Trophoblast cell (in vitro differentiated cells and primary cell): ENCODE results near the gene TIGD4.

Source experiments
- DNase-seq, 2 donors: peaks; one replicate each; pipeline ENCODE4 v3.0.0-alpha.2; 2016
- H2AFZ ChIP-seq: 2 replicates; pipeline ENCODE4 v1.6.1; 2013; ENCODE audit warnings: low read length, moderate library complexity, mild to moderate bottlenecking; ENCODE audit not compliant: insufficient read depth, poor library complexity
- H2AK5ac ChIP-seq: 2 replicates; pipeline ENCODE4 v1.6.1; 2013; ENCODE audit warnings: mild to moderate bottlenecking, low read length
- H2BK120ac ChIP-seq: 2 replicates; pipeline ENCODE4 v1.6.1; 2013; ENCODE audit warnings: low read length, mild to moderate bottlenecking, moderate library complexity; ENCODE audit not compliant: insufficient read depth, poor library complexity
- H2BK12ac ChIP-seq: 2 replicates; pipeline ENCODE4 v1.6.1; 2013; ENCODE audit warnings: mild to moderate bottlenecking, low read length, moderate library complexity
- H2BK5ac ChIP-seq: 2 replicates; pipeline ENCODE4 v1.6.1; 2013; ENCODE audit warnings: low read length, low read depth, moderate library complexity, mild to moderate bottlenecking; ENCODE audit not compliant: poor library complexity
- H3K14ac ChIP-seq: 2 replicates; pipeline ENCODE4 v1.6.1; 2013; ENCODE audit warnings: mild to moderate bottlenecking, low read length
- H3K18ac ChIP-seq: 2 replicates; pipeline ENCODE4 v1.6.1; 2013; ENCODE audit warnings: mild to moderate bottlenecking, low read length
- H3K23ac ChIP-seq: 2 replicates; pipeline ENCODE4 v1.6.1; 2013; ENCODE audit warnings: low read length
- H3K27ac ChIP-seq: 2 replicates; pipeline ENCODE4 v1.5.1; 2013; ENCODE audit warnings: low read depth, mild to moderate bottlenecking, inconsistent platforms, low read length, moderate library complexity
- H3K27me3 ChIP-seq: 2 replicates; pipeline ENCODE4 v1.6.1; 2013; ENCODE audit warnings: inconsistent platforms, mild to moderate bottlenecking, low read length, moderate library complexity; ENCODE audit not compliant: insufficient read depth
- H3K36me3 ChIP-seq, 2 experiments: 1 replicate in 1 of 2; 2 replicates in 1 of 2; pipeline ENCODE4 v1.6.1; 2013; ENCODE audit warnings: low read length in 2 of 2, mild to moderate bottlenecking in 2 of 2, moderate library complexity in 1 of 2; ENCODE audit not compliant: insufficient read depth in 2 of 2, control insufficient read depth in 1 of 2
- H3K4ac ChIP-seq: 2 replicates; pipeline ENCODE4 v1.6.1; 2013; ENCODE audit warnings: low read depth, mild to moderate bottlenecking, low read length, moderate library complexity
- H3K4me1 ChIP-seq, 2 experiments: 1 replicate in 1 of 2; 2 replicates in 1 of 2; pipeline ENCODE4 v1.6.1; 2013; ENCODE audit warnings: low read length in 2 of 2, mild to moderate bottlenecking in 2 of 2, moderate library complexity in 1 of 2; ENCODE audit not compliant: insufficient read depth in 2 of 2, control insufficient read depth in 1 of 2
- H3K4me2 ChIP-seq: 2 replicates; pipeline ENCODE4 v1.6.1; 2013; ENCODE audit warnings: inconsistent platforms, mild to moderate bottlenecking, low read length, moderate library complexity
- H3K4me3 ChIP-seq: 2 replicates; pipeline ENCODE4 v1.5.1; 2013; ENCODE audit warnings: mild to moderate bottlenecking, low read depth, low read length, inconsistent platforms
- H3K79me1 ChIP-seq: one replicate; pipeline ENCODE4 v1.6.1; 2013; ENCODE audit warnings: low read length
- H3K79me2 ChIP-seq: 2 replicates; pipeline ENCODE4 v1.6.1; 2013; ENCODE audit warnings: low read length, mild to moderate bottlenecking; ENCODE audit not compliant: control insufficient read depth, insufficient read depth, poor library complexity
- H3K9ac ChIP-seq: 2 replicates; pipeline ENCODE4 v1.6.1; 2013; ENCODE audit warnings: mild to moderate bottlenecking, low read length
- H3K9me3 ChIP-seq: 2 replicates; pipeline ENCODE4 v1.6.1; 2013; ENCODE audit warnings: low read depth, mild to moderate bottlenecking, control low read depth, inconsistent platforms, low read length; ENCODE audit not compliant: insufficient read depth
- H4K12ac ChIP-seq: 2 replicates; pipeline ENCODE4 v1.6.1; 2013; ENCODE audit warnings: low read depth, mild to moderate bottlenecking, low read length, moderate library complexity
- H4K8ac ChIP-seq: 2 replicates; pipeline ENCODE4 v1.6.1; 2013; ENCODE audit warnings: low read depth, mild to moderate bottlenecking, low read length, moderate library complexity
- H4K91ac ChIP-seq: one replicate; pipeline ENCODE4 v1.6.1; 2013; ENCODE audit warnings: low read depth, mild to moderate bottlenecking, low read length, moderate library complexity
- WGBS: extraction: QIAGEN DNeasy Blood & Tissue Kit; methylation state at CpG from one replicate; pipeline ENCODE4 v1.1.7; 2013; ENCODE audit warnings: missing lambda C conversion rate; ENCODE audit not compliant: insufficient read length, insufficient coverage; ENCODE audit errors: extremely low coverage; 5-methylcytosine and 5-hydroxymethylcytosine counted together

Gene TIGD4

GRCh38 chr4:152806501-152807125, 27.1 kb upstream of the TIGD4 start:
- H3K4me2 ChIP-seq, result no peak overlapping the region
- H3K23ac ChIP-seq, result no peak overlapping the region
- H2BK5ac ChIP-seq, result no peak overlapping the region
- H3K27me3 ChIP-seq, result no peaks in the 10 kb centered on the region
- H3K4me3 ChIP-seq, result no peak overlapping the region
- WGBS, result no CpG with 5 or more reads among the region's 3 CpGs
- no peaks in the 10 kb centered on the region for H3K4me1 ChIP-seq
- H2AFZ ChIP-seq, result no peak overlapping the region
- no peak overlapping the region for H3K14ac ChIP-seq
- H3K9ac ChIP-seq, result no peak overlapping the region
- DNase-seq, result peak in 1 of 2 donors; percentile 37
- H3K79me2 ChIP-seq, result no peaks in the 10 kb centered on the region
- H2BK12ac ChIP-seq, result no peak overlapping the region
- H4K91ac ChIP-seq, result no peak overlapping the region
- H3K27ac ChIP-seq, result no peak overlapping the region
- H3K36me3 ChIP-seq, result peaks cover 0 to 1% of the 10 kb centered on the region in 2 experiments
- H3K18ac ChIP-seq, result no peak overlapping the region
- no peak overlapping the region for H2BK120ac ChIP-seq
- H4K8ac ChIP-seq, result no peak overlapping the region
- no peaks in the 10 kb centered on the region for H3K79me1 ChIP-seq
- no peak overlapping the region for H2AK5ac ChIP-seq
- no peak overlapping the region for H3K4ac ChIP-seq
- no peak overlapping the region for H4K12ac ChIP-seq
- H3K9me3 ChIP-seq, result no peaks in the 10 kb centered on the region

- Histone ChIP-seq H4K8ac (no peak overlapping the region), H3K4me2 (no peak overlapping the region), H3K79me1 (no peaks in the 10 kb centered on the region), H3K36me3 (peaks cover 0 to 1% of the 10 kb centered on the region in 2 experiments), H3K4me3 (no peak overlapping the region), H3K79me2 (no peaks in the 10 kb centered on the region), H3K9ac (no peak overlapping the region), H2BK12ac (no peak overlapping the region), H2BK120ac (no peak overlapping the region), H3K23ac (no peak overlapping the region), H3K18ac (no peak overlapping the region), H3K27ac (no peak overlapping the region), H3K9me3 (no peaks in the 10 kb centered on the region), H3K14ac (no peak overlapping the region), H3K27me3 (no peaks in the 10 kb centered on the region), H3K4ac (no peak overlapping the region), H4K12ac (no peak overlapping the region), H2AK5ac (no peak overlapping the region), H3K4me1 (no peaks in the 10 kb centered on the region), H4K91ac (no peak overlapping the region), H2AFZ (no peak overlapping the region), H2BK5ac (no peak overlapping the region)
- WGBS, result no CpG with 5 or more reads among the region's 2 CpGs
- peak; percentile 74 to 91 for DNase-seq
These were observed 26.3 kb upstream of the TIGD4 start for GRCh38 chr4:152805818-152806217.

- no peak overlapping the region for H4K12ac ChIP-seq
- peak; percentile 65 to 88 for DNase-seq
- H3K36me3 ChIP-seq, result no peaks in the 10 kb centered on the region
- H2BK5ac ChIP-seq, result no peak overlapping the region
- no peak overlapping the region for H2BK12ac ChIP-seq
- H3K9me3 ChIP-seq, result no peaks in the 10 kb centered on the region
- H4K91ac ChIP-seq, result no peak overlapping the region
- H3K4ac ChIP-seq, result peak overlapping the region; percentile 6
- no peak overlapping the region for H3K18ac ChIP-seq
- H3K23ac ChIP-seq, result no peak overlapping the region
- H3K4me3 ChIP-seq, result no peak overlapping the region
- no peak overlapping the region for H3K27ac ChIP-seq
- H3K9ac ChIP-seq, result no peak overlapping the region
- H4K8ac ChIP-seq, result no peak overlapping the region
- H3K4me1 ChIP-seq, result no peaks in the 10 kb centered on the region
- no peaks in the 10 kb centered on the region for H3K27me3 ChIP-seq
- no peak overlapping the region for H2AFZ ChIP-seq
- no peaks in the 10 kb centered on the region for H3K79me1 ChIP-seq
- H2BK120ac ChIP-seq, result no peak overlapping the region
- no peak overlapping the region for H2AK5ac ChIP-seq
- no peak overlapping the region for H3K14ac ChIP-seq
- no CpG with 5 or more reads among the region's 2 CpGs for WGBS
- no peaks in the 10 kb centered on the region for H3K79me2 ChIP-seq
- H3K4me2 ChIP-seq, result no peak overlapping the region
These were observed 25.6 kb upstream of the TIGD4 start for GRCh38 chr4:152805071-152805650.

- Histone ChIP-seq H3K18ac (no peak overlapping the region), H4K8ac (no peak overlapping the region), H3K14ac (no peak overlapping the region), H3K4ac (no peak overlapping the region), H2AK5ac (no peak overlapping the region), H4K12ac (no peak overlapping the region), H3K9me3 (no peaks in the 10 kb centered on the region), H3K23ac (no peak overlapping the region), H3K9ac (no peak overlapping the region), H3K4me3 (no peak overlapping the region), H3K79me2 (no peaks in the 10 kb centered on the region), H3K79me1 (no peaks in the 10 kb centered on the region), H3K27ac (no peak overlapping the region), H4K91ac (no peak overlapping the region), H3K27me3 (no peaks in the 10 kb centered on the region), H2BK12ac (no peak overlapping the region), H3K4me1 (no peaks in the 10 kb centered on the region), H2BK120ac (no peak overlapping the region), H3K4me2 (no peak overlapping the region), H3K36me3 (no peaks in the 10 kb centered on the region), H2BK5ac (no peak overlapping the region), H2AFZ (no peak overlapping the region)
- WGBS, result no CpG with 5 or more reads among the region's 1 CpG
- no peak for DNase-seq
These were observed 24.0 kb upstream of the TIGD4 start for GRCh38 chr4:152803541-152803940.
